Measurements from ENCODE around the gene IFI16.
"Not testable (repeated sequence)": the region's sequence is repeated elsewhere in the genome, so short reads cannot be mapped to it uniquely, and the experiment has no call there.

IFI16 gene

GRCh38 chr1:159009287-159009686 lies 420 bp upstream of the IFI16 start:
- WGBS, 2 donors (ENCODE audit: extremely low coverage in 2 of 2, insufficient read length in 2 of 2, insufficient replicate concordance in 1 of 2) = no CpG with 5 or more reads among the region's 2 CpGs
- peaks cover 10 to 12% of the 10 kb centered on the region in 2 donors for H3K4me1 ChIP-seq (ENCODE audit: control insufficient read depth in 2 of 2, insufficient read depth in 1 of 2, low read depth in 1 of 2, low read length in 2 of 2)
- H3K27ac ChIP-seq (replicated peaks; ENCODE audit: low read length) = no peak overlapping the region
- no peaks in the 10 kb centered on the region for H3K36me3 ChIP-seq (replicated peaks in 1 of 2; ENCODE audit: control insufficient read depth in 2 of 2, insufficient read depth in 2 of 2, low read length in 2 of 2)
- no peak overlapping the region for H3K9ac ChIP-seq (ENCODE audit: low read depth, low read length, poor library complexity)
- no peak overlapping the region for H2BK12ac ChIP-seq (ENCODE audit: low read length)
- H2BK120ac ChIP-seq (ENCODE audit: low read depth, low read length) = no peak overlapping the region
- H2AFZ ChIP-seq (ENCODE audit: low read length) = peak overlapping the region; percentile 82
- H3K14ac ChIP-seq (ENCODE audit: low read length) = no peak overlapping the region
- no peak overlapping the region for H3K18ac ChIP-seq (ENCODE audit: low read length)
- H3K9me3 ChIP-seq (replicated peaks in 1 of 2; ENCODE audit: control insufficient read depth in 2 of 2, insufficient read depth in 1 of 2, low read depth in 1 of 2, low read length in 2 of 2) = no peaks in the 10 kb centered on the region
- no peaks in the 10 kb centered on the region for H3K79me1 ChIP-seq (ENCODE audit: low read depth, low read length)
- no peak overlapping the region for H3K4me3 ChIP-seq (ENCODE audit: low read length in 2 of 2)
- no peak overlapping the region for H4K8ac ChIP-seq (ENCODE audit: low read depth, low read length)
- H2BK15ac ChIP-seq (ENCODE audit: low read length) = no peak overlapping the region
- no peak overlapping the region for H2AK5ac ChIP-seq (ENCODE audit: low read depth, low read length)
- H3K23ac ChIP-seq (ENCODE audit: low read depth, low read length, poor library complexity) = no peak overlapping the region
- no peak overlapping the region for H3K4me2 ChIP-seq (ENCODE audit: insufficient read depth, low read length, poor library complexity, severe bottlenecking)
- no peak overlapping the region for H2BK5ac ChIP-seq (ENCODE audit: low read length)
- H3K4ac ChIP-seq (ENCODE audit: low read length) = no peak overlapping the region
- no peak overlapping the region for H4K91ac ChIP-seq (ENCODE audit: low read depth, low read length, poor library complexity)
- H3K27me3 ChIP-seq (ENCODE audit: control insufficient read depth in 3 of 3, insufficient read depth in 3 of 3, low read depth in 1 of 3, low read length in 3 of 3) = no peaks in the 10 kb centered on the region
- DNase-seq (ENCODE audit: low spot score) = no peak

- no peaks in the 10 kb centered on the region for H3K79me1 ChIP-seq (ENCODE audit: low read depth, low read length)
- no peak overlapping the region for H3K27ac ChIP-seq (replicated peaks; ENCODE audit: low read length)
- no peak overlapping the region for H3K18ac ChIP-seq (ENCODE audit: low read length)
- H4K8ac ChIP-seq (ENCODE audit: low read depth, low read length) = no peak overlapping the region
- no peak overlapping the region for H2BK5ac ChIP-seq (ENCODE audit: low read length)
- no peak overlapping the region for H2AK5ac ChIP-seq (ENCODE audit: low read depth, low read length)
- H3K36me3 ChIP-seq (replicated peaks in 1 of 2; ENCODE audit: control insufficient read depth in 2 of 2, insufficient read depth in 2 of 2, low read length in 2 of 2) = no peaks in the 10 kb centered on the region
- no peak overlapping the region for H2BK15ac ChIP-seq (ENCODE audit: low read length)
- H3K23ac ChIP-seq (ENCODE audit: low read depth, low read length, poor library complexity) = no peak overlapping the region
- no peak for DNase-seq (ENCODE audit: low spot score)
- no CpG with 5 or more reads among the region's 5 CpGs for WGBS, 2 donors (ENCODE audit: extremely low coverage in 2 of 2, insufficient read length in 2 of 2, insufficient replicate concordance in 1 of 2)
- no peak overlapping the region for H2BK120ac ChIP-seq (ENCODE audit: low read depth, low read length)
- H3K27me3 ChIP-seq (ENCODE audit: control insufficient read depth in 3 of 3, insufficient read depth in 3 of 3, low read depth in 1 of 3, low read length in 3 of 3) = no peaks in the 10 kb centered on the region
- H3K9me3 ChIP-seq (replicated peaks in 1 of 2; ENCODE audit: control insufficient read depth in 2 of 2, insufficient read depth in 1 of 2, low read depth in 1 of 2, low read length in 2 of 2) = no peaks in the 10 kb centered on the region
- no peak overlapping the region for H2BK12ac ChIP-seq (ENCODE audit: low read length)
- peak overlapping the region; percentile 82 for H2AFZ ChIP-seq (ENCODE audit: low read length)
- no peak overlapping the region for H3K4me2 ChIP-seq (ENCODE audit: insufficient read depth, low read length, poor library complexity, severe bottlenecking)
- no peak overlapping the region for H3K4ac ChIP-seq (ENCODE audit: low read length)
- peaks cover 9 to 12% of the 10 kb centered on the region in 2 donors for H3K4me1 ChIP-seq (ENCODE audit: control insufficient read depth in 2 of 2, insufficient read depth in 1 of 2, low read depth in 1 of 2, low read length in 2 of 2)
- H3K9ac ChIP-seq (ENCODE audit: low read depth, low read length, poor library complexity) = no peak overlapping the region
- H3K4me3 ChIP-seq (ENCODE audit: low read length in 2 of 2) = peak overlapping the region in 1 of 2 donors; percentile 29
- no peak overlapping the region for H4K91ac ChIP-seq (ENCODE audit: low read depth, low read length, poor library complexity)
- H3K14ac ChIP-seq (ENCODE audit: low read length) = no peak overlapping the region
Measured at GRCh38 chr1:159010391-159010790, 684 bp downstream of the IFI16 start.

GRCh38 chr1:159011001-159011400 lies 1.3 kb downstream of the IFI16 start:
- H2BK5ac ChIP-seq (ENCODE audit: low read length); H3K79me1 ChIP-seq (ENCODE audit: low read depth, low read length); H2AFZ ChIP-seq (ENCODE audit: low read length); H4K91ac ChIP-seq (ENCODE audit: low read depth, low read length, poor library complexity); H2BK12ac ChIP-seq (ENCODE audit: low read length); H3K9ac ChIP-seq (ENCODE audit: low read depth, low read length, poor library complexity); H2BK120ac ChIP-seq (ENCODE audit: low read depth, low read length); H3K9me3 ChIP-seq (replicated peaks in 1 of 2; ENCODE audit: control insufficient read depth in 2 of 2, insufficient read depth in 1 of 2, low read depth in 1 of 2, low read length in 2 of 2); H3K27ac ChIP-seq (replicated peaks; ENCODE audit: low read length); H3K14ac ChIP-seq (ENCODE audit: low read length); H3K4me2 ChIP-seq (ENCODE audit: insufficient read depth, low read length, poor library complexity, severe bottlenecking); H3K23ac ChIP-seq (ENCODE audit: low read depth, low read length, poor library complexity); H3K4ac ChIP-seq (ENCODE audit: low read length); H3K18ac ChIP-seq (ENCODE audit: low read length); DNase-seq (ENCODE audit: low spot score); H4K8ac ChIP-seq (ENCODE audit: low read depth, low read length); H3K27me3 ChIP-seq (ENCODE audit: control insufficient read depth in 3 of 3, insufficient read depth in 3 of 3, low read depth in 1 of 3, low read length in 3 of 3); H2AK5ac ChIP-seq (ENCODE audit: low read depth, low read length); H3K4me1 ChIP-seq (ENCODE audit: control insufficient read depth in 2 of 2, insufficient read depth in 1 of 2, low read depth in 1 of 2, low read length in 2 of 2); H3K36me3 ChIP-seq (replicated peaks in 1 of 2; ENCODE audit: control insufficient read depth in 2 of 2, insufficient read depth in 2 of 2, low read length in 2 of 2); H2BK15ac ChIP-seq (ENCODE audit: low read length): not testable (repeated sequence)
- H3K4me3 ChIP-seq (ENCODE audit: low read length in 2 of 2) = peak overlapping the region in 1 of 2 donors; percentile 29
- WGBS, 2 donors (ENCODE audit: extremely low coverage in 2 of 2, insufficient read length in 2 of 2, insufficient replicate concordance in 1 of 2) = no CpG with 5 or more reads among the region's 9 CpGs

GRCh38 chr1:159011751-159012150 lies 2.0 kb downstream of the IFI16 start:
- Histone ChIP-seq H2AFZ (ENCODE audit: low read length) (no peak overlapping the region), H4K8ac (ENCODE audit: low read depth, low read length) (no peak overlapping the region), H3K36me3 (replicated peaks in 1 of 2; ENCODE audit: control insufficient read depth in 2 of 2, insufficient read depth in 2 of 2, low read length in 2 of 2) (peaks cover 0 to 9% of the 10 kb centered on the region in 2 donors), H3K23ac (ENCODE audit: low read depth, low read length, poor library complexity) (no peak overlapping the region), H3K9me3 (replicated peaks in 1 of 2; ENCODE audit: control insufficient read depth in 2 of 2, insufficient read depth in 1 of 2, low read depth in 1 of 2, low read length in 2 of 2) (no peaks in the 10 kb centered on the region), H2BK5ac (ENCODE audit: low read length) (no peak overlapping the region), H2AK5ac (ENCODE audit: low read depth, low read length) (no peak overlapping the region), H4K91ac (ENCODE audit: low read depth, low read length, poor library complexity) (no peak overlapping the region), H2BK120ac (ENCODE audit: low read depth, low read length) (no peak overlapping the region), H3K4me3 (ENCODE audit: low read length in 2 of 2) (no peak overlapping the region), H3K27ac (replicated peaks; ENCODE audit: low read length) (no peak overlapping the region), H3K14ac (ENCODE audit: low read length) (no peak overlapping the region), H3K27me3 (ENCODE audit: control insufficient read depth in 3 of 3, insufficient read depth in 3 of 3, low read depth in 1 of 3, low read length in 3 of 3) (no peaks in the 10 kb centered on the region), H3K9ac (ENCODE audit: low read depth, low read length, poor library complexity) (no peak overlapping the region), H2BK12ac (ENCODE audit: low read length) (no peak overlapping the region), H3K18ac (ENCODE audit: low read length) (no peak overlapping the region), H3K79me1 (ENCODE audit: low read depth, low read length) (no peaks in the 10 kb centered on the region), H3K4me1 (ENCODE audit: control insufficient read depth in 2 of 2, insufficient read depth in 1 of 2, low read depth in 1 of 2, low read length in 2 of 2) (peaks cover 4 to 5% of the 10 kb centered on the region in 2 donors), H2BK15ac (ENCODE audit: low read length) (no peak overlapping the region), H3K4ac (ENCODE audit: low read length) (no peak overlapping the region), H3K4me2 (ENCODE audit: insufficient read depth, low read length, poor library complexity, severe bottlenecking) (no peak overlapping the region)
- no peak for DNase-seq (ENCODE audit: low spot score)
